Sigmoid colon (tissue), 7 donors: ENCODE data around the gene CCNI2. TPM values are rescaled to one million over a fixed set of nuclear protein-coding genes. Genes with fewer than 3 reads are reported as not detected.

ENCODE experiments used
- DNase-seq: peaks from one replicate; pipeline ENCODE4 v3.0.0-alpha.2; 2019
- H3K27ac ChIP-seq, 4 donors: fragments of 200-600 bp; sonication (generic); one replicate each; pipeline ENCODE4 v1.5.1; 2016 to 2019; ENCODE audit warnings: mild to moderate bottlenecking in 1 of 4
- H3K27me3 ChIP-seq, 3 donors: fragments of 200-600 bp; sonication (generic); one replicate each; pipeline ENCODE4 v1.5.1; 2019; ENCODE audit warnings: mild to moderate bottlenecking in 1 of 3
- H3K36me3 ChIP-seq, 4 donors: fragments of 200-600 bp; sonication (generic); one replicate each; pipeline ENCODE4 v1.5.1; 2016 to 2019
- H3K4me1 ChIP-seq, 4 donors: fragments of 200-600 bp; sonication (generic); one replicate each; pipeline ENCODE4 v1.5.1; 2017 to 2019
- H3K4me3 ChIP-seq, 4 donors: fragments of 200-600 bp; sonication (generic); one replicate each; pipeline ENCODE4 v1.5.1; 2017 to 2019; ENCODE audit warnings: mild to moderate bottlenecking in 2 of 4, moderate library complexity in 1 of 4
- H3K9me3 ChIP-seq, 4 donors: fragments of 200-600 bp in 3 of 4; sonication (generic) in 3 of 4; one replicate each; pipeline versions ENCODE4 v1.5.1 to v1.6.1; 2013 to 2019
- CTCF ChIP-seq, 4 experiments: fragments of 450-650 bp in 3 of 4; fragments of 200-600 bp in 1 of 4; IDR thresholded peaks; one replicate each; pipeline ENCODE4 v1.5.1; 2016 to 2019; ENCODE audit warnings: antibody characterized with exemption in 4 of 4, mild to moderate bottlenecking in 3 of 4, moderate library complexity in 2 of 4
- EP300 ChIP-seq, 4 donors: sonication (generic); formaldehyde crosslinking; IDR thresholded peaks; one replicate each; pipeline ENCODE4 v1.6.1; 2017; ENCODE audit warnings: antibody characterized with exemption in 4 of 4
- POLR2A ChIP-seq, 2 donors: fragments of 450-650 bp; IDR thresholded peaks; one replicate each; pipeline ENCODE4 v1.6.1; 2016; ENCODE audit warnings: antibody characterized with exemption in 2 of 2, mild to moderate bottlenecking in 2 of 2, moderate library complexity in 2 of 2
- POLR2AphosphoS5 ChIP-seq, 4 donors: sonication (generic); formaldehyde crosslinking; IDR thresholded peaks; one replicate each; pipeline ENCODE4 v1.6.1; 2017; ENCODE audit warnings: antibody characterized with exemption in 4 of 4
- WGBS, 2 donors: extraction: QIAGEN DNeasy Blood & Tissue Kit; methylation state at CpG; one replicate each; pipeline ENCODE4 v1.1.7; 2013; 5-methylcytosine and 5-hydroxymethylcytosine counted together
- intact Hi-C: fragments of 100-400 bp; cut with DNase I; formaldehyde crosslinking; loops from one replicate; pipeline ENCODE4 v1.15.1; 2023
- polyA plus RNA-seq, 3 donors: library from polyadenylated mRNA; stranded (reverse); fragments of 200-250 nt; gene quantifications; one replicate each; pipeline ENCODE4 v1.2.3, GENCODE V29; 2013
- total RNA-seq, 4 donors: library from RNA; depleted of rRNA; stranded (reverse); fragments of >200 nt; gene quantifications; one replicate each; pipeline ENCODE4 v1.1.0, GENCODE V29; 2016
- donor health status: healthy with polysubstance abuse.
- donor health status: Bipolar disorder and iron deficiency.
- donor health status: healthy.

Gene CCNI2
- total and polyA plus RNA-seq, 7 donors, result 1.4 to 5.3 (median 2.1) TPM; not detected in 3

- no peaks in the 10 kb centered on the region for H3K9me3 ChIP-seq
- H3K4me3 ChIP-seq, result no peak overlapping the region
- H3K27me3 ChIP-seq, result no peaks in the 10 kb centered on the region
- intact Hi-C loops, result no loop called here
- no peak for DNase-seq
- H3K36me3 ChIP-seq, result peaks cover 0 to 30% (median 2%) of the 10 kb centered on the region in 4 donors
- no peaks in the 10 kb centered on the region for H3K4me1 ChIP-seq
- no peak overlapping the region for H3K27ac ChIP-seq
- TF ChIP-seq POLR2AphosphoS5 (IDR thresholded peaks at IDR 0.05) (no peak), EP300 (IDR thresholded peaks at IDR 0.05) (no peak), POLR2A (IDR thresholded peaks at IDR 0.05) (no peak), CTCF (IDR thresholded peaks at IDR 0.05) (no peak)
These were observed 7.7 kb downstream of the CCNI2 start for GRCh38 chr5:132754947-132755346.

GRCh38 chr5:132756542-132756941 is 9.3 kb downstream of the CCNI2 start:
- intact Hi-C loops, result no loop called here
- Histone ChIP-seq H3K36me3 (peaks cover 0 to 46% (median 14%) of the 10 kb centered on the region in 4 donors), H3K27me3 (no peaks in the 10 kb centered on the region), H3K4me3 (no peak overlapping the region), H3K4me1 (no peaks in the 10 kb centered on the region), H3K9me3 (no peaks in the 10 kb centered on the region), H3K27ac (no peak overlapping the region)
- DNase-seq, result no peak
- no peak for TF ChIP-seq POLR2AphosphoS5 (IDR thresholded peaks at IDR 0.05)
- no peak for TF ChIP-seq POLR2A (IDR thresholded peaks at IDR 0.05)
- TF ChIP-seq CTCF (IDR thresholded peaks at IDR 0.05), result no peak
- TF ChIP-seq EP300 (IDR thresholded peaks at IDR 0.05), result no peak
- WGBS, 2 donors, result 93 to 96% methylated on average over 5 of the region's 5 CpGs

- TF ChIP-seq EP300 (IDR thresholded peaks at IDR 0.05) (no peak), POLR2AphosphoS5 (IDR thresholded peaks at IDR 0.05) (no peak), CTCF (IDR thresholded peaks at IDR 0.05) (no peak), POLR2A (IDR thresholded peaks at IDR 0.05) (no peak)
- WGBS, 2 donors, result 64 to 83% methylated on average over 13 of the region's 13 CpGs
These were observed 11.2 kb downstream of the CCNI2 start for GRCh38 chr5:132758451-132758850.

GRCh38 chr5:132759114-132760048 is 12.2 kb downstream of the CCNI2 start:
- Histone ChIP-seq H3K9me3 (no peaks in the 10 kb centered on the region), H3K36me3 (peaks cover 5 to 73% (median 28%) of the 10 kb centered on the region in 4 donors), H3K27ac (no peak overlapping the region), H3K4me3 (no peak overlapping the region), H3K4me1 (no peaks in the 10 kb centered on the region), H3K27me3 (no peaks in the 10 kb centered on the region)
- WGBS, 2 donors, result 87 to 89% methylated on average over 13 of the region's 13 CpGs
- DNase-seq, result no peak
- intact Hi-C loops, result no loop called here
- TF ChIP-seq EP300 (IDR thresholded peaks at IDR 0.05) (no peak), CTCF (IDR thresholded peaks at IDR 0.05) (no peak), POLR2AphosphoS5 (IDR thresholded peaks at IDR 0.05) (no peak), POLR2A (IDR thresholded peaks at IDR 0.05) (no peak)

More at GRCh38 chr5:132758451-132758850, 11.2 kb downstream of the CCNI2 start:
- no peaks in the 10 kb centered on the region for H3K4me1 ChIP-seq
- no peak overlapping the region for H3K4me3 ChIP-seq
- no peaks in the 10 kb centered on the region for H3K9me3 ChIP-seq
- H3K27me3 ChIP-seq, result no peaks in the 10 kb centered on the region
- DNase-seq, result no peak
- peaks cover 0 to 64% (median 21%) of the 10 kb centered on the region in 4 donors for H3K36me3 ChIP-seq
- no peak overlapping the region for H3K27ac ChIP-seq
- intact Hi-C loops, result no loop called here
